PFSK-1 (cell line): ENCODE data around the gene TMEM144.

Experiments
- FOXP2 ChIP-seq: optimal IDR thresholded peaks from 2 replicates; pipeline ENCODE3; 2011; ENCODE audit warnings: borderline replicate concordance, control low read depth, inconsistent platforms; ENCODE audit not compliant: insufficient read depth; ENCODE audit errors: extremely low read length, extremely low read depth
- POLR2AphosphoS5 ChIP-seq: IDR thresholded peaks from 2 replicates; pipeline ENCODE4 v1.6.1; 2012; ENCODE audit warnings: low read depth, mild to moderate bottlenecking, control low read depth, low read length, moderate library complexity
- REST ChIP-seq, 2 experiments: IDR thresholded peaks; 2 replicates each; pipeline versions ENCODE4 v1.6.1 to v1.8.0; 2011 to 2012; ENCODE audit warnings: low read depth in 2 of 2, low read length in 2 of 2, control low read depth in 1 of 2, inconsistent platforms in 1 of 2, mild to moderate bottlenecking in 1 of 2, moderate library complexity in 1 of 2; ENCODE audit not compliant: insufficient read depth in 1 of 2
- SIN3A ChIP-seq: IDR thresholded peaks from 2 replicates; pipeline ENCODE4 v1.6.1; 2012; ENCODE audit warnings: mild to moderate bottlenecking, low read length, moderate library complexity, borderline replicate concordance; ENCODE audit not compliant: insufficient read depth
- TAF1 ChIP-seq: IDR thresholded peaks from 2 replicates; pipeline ENCODE4 v1.6.1; 2012; ENCODE audit warnings: low read length, control low read depth, borderline replicate concordance; ENCODE audit not compliant: insufficient read depth

- TF ChIP-seq POLR2AphosphoS5 (no peak), REST (IDR thresholded peaks at IDR 0.05; ENCODE audit: insufficient read depth in 1 of 2, low read depth in 2 of 2, low read length in 2 of 2) (no peak), TAF1 (no peak), FOXP2 (no peak), SIN3A (no peak)
Observed at GRCh38 chr4:158304694-158305093, 94.4 kb downstream of the TMEM144 start.
